ENCODE results near the gene PTPRD.

- TF ChIP-seq CTCF (IDR thresholded peaks at IDR 0.05) (no peak), CREB1 (CRISPR knock-in tag; IDR thresholded peaks at IDR 0.05) (no peak), SP1 (CRISPR knock-in tag; conservative IDR thresholded peaks at IDR 0.05) (no peak), TP53 (CRISPR knock-in tag; IDR thresholded peaks at IDR 0.05) (no peak), NFE2L1 (CRISPR knock-in tag; IDR thresholded peaks at IDR 0.05) (no peak), RELA (CRISPR knock-in tag; IDR thresholded peaks at IDR 0.05; ENCODE audit: borderline replicate concordance) (no peak), TEAD4 (CRISPR knock-in tag; IDR thresholded peaks at IDR 0.05) (no peak), TCF7 (CRISPR knock-in tag; IDR thresholded peaks at IDR 0.05; ENCODE audit: low read depth) (no peak), CREM (CRISPR knock-in tag; IDR thresholded peaks at IDR 0.05) (no peak), NFYB (CRISPR knock-in tag; conservative IDR thresholded peaks at IDR 0.05; ENCODE audit: low read depth) (no peak), AR (CRISPR knock-in tag; IDR thresholded peaks at IDR 0.05) (no peak), HMGA2 (CRISPR knock-in tag; IDR thresholded peaks at IDR 0.05) (no peak), ATF3 (CRISPR knock-in tag; conservative IDR thresholded peaks at IDR 0.05) (no peak), FOXK1 (CRISPR knock-in tag; IDR thresholded peaks at IDR 0.05) (no peak)
Observed at GRCh38 chr9:10228082-10228481, 384.7 kb downstream of the PTPRD start.
